HepG2 (cell line): ENCODE data around the gene CMIP. TPM values are rescaled to one million over a fixed set of nuclear protein-coding genes. Genes with fewer than 3 reads are reported as not detected.
A peak's percentile ranks its signal among the peaks of the same experiment; 100 is the strongest.

Source experiments
- ATAC-seq: fragments of 200-7000 bp; cut with Tn5 transposase; 3 replicates; pipeline ENCODE4 v1.9.1; 2020; ENCODE audit warnings: mild to moderate bottlenecking, moderate library complexity
- BruUV-seq: library from RNA; stranded (reverse); fragments of 400-500 nt; replicated peaks from 2 replicates; lab custom pipeline; 2021; lab: Mats Ljungman, UMichigan
- CTCF ChIA-PET: fragments of 300-600 bp; formaldehyde crosslinking; extraction: SDS; loops from one replicate; lab custom pipeline; 2021; ENCODE audit warnings: low total read pairs, inconsistent platforms, low intra/inter-chr PET ratio; lab: Yijun Ruan, JAX
- POLR2A ChIA-PET: fragments of 350-600 bp; sonication (Branson Sonifier 250); formaldehyde crosslinking; loops from one replicate; lab custom pipeline; 2020; ENCODE audit warnings: antibody characterized with exemption, inconsistent platforms; lab: Yijun Ruan, JAX
- DNase-seq: peaks from one replicate; pipeline ENCODE4 v3.0.0-alpha.2; 2015; ENCODE audit warnings: low spot score
- FAIRE-seq: peaks from 3 replicates; lab custom pipeline; 2011; peaks lifted over from hg19 to GRCh38; lab: Jason Lieb, UNC
- H2AFZ ChIP-seq: one replicate; pipeline ENCODE4 v1.6.1; 2011; ENCODE audit warnings: low read length, inconsistent platforms
- H3K27ac ChIP-seq: fragments of 300-600 bp; 3 replicates; pipeline ENCODE4 v1.8.0; 2011; ENCODE audit warnings: mixed run types, mild to moderate bottlenecking, mixed read lengths, low read length, inconsistent platforms; ENCODE audit not compliant: insufficient read depth; ENCODE audit errors: extremely low read length
- H3K27me3 ChIP-seq, 2 experiments: fragments of 200-600 bp in 1 of 2; 2 replicates in 1 of 2; 3 replicates in 1 of 2; pipeline versions ENCODE4 v1.6.0 to v1.8.0; 2011; ENCODE audit warnings: low read length in 2 of 2, mild to moderate bottlenecking in 2 of 2, moderate library complexity in 2 of 2, inconsistent platforms in 1 of 2; ENCODE audit not compliant: insufficient read depth in 2 of 2, control insufficient read depth in 1 of 2
- H3K36me3 ChIP-seq, 2 experiments: fragments of 200-600 bp in 1 of 2; replicated peaks in 1 of 2; 2 replicates in 1 of 2; 3 replicates in 1 of 2; pipeline versions ENCODE4 v1.5.1 to v1.8.0; 2011; ENCODE audit warnings: low read length in 2 of 2, inconsistent platforms in 1 of 2; ENCODE audit not compliant: insufficient read depth in 2 of 2, control insufficient read depth in 1 of 2
- H3K4me1 ChIP-seq: 2 replicates; pipeline ENCODE4 v1.5.1; 2012; ENCODE audit warnings: low read length, inconsistent platforms; ENCODE audit not compliant: insufficient read depth
- H3K4me2 ChIP-seq: 2 replicates; pipeline ENCODE4 v1.6.0; 2011; ENCODE audit warnings: low read depth, low read length, inconsistent platforms
- H3K4me3 ChIP-seq, 3 experiments: fragments of 200-600 bp in 1 of 3; sonication (generic), shearing (Covaris generic) in 1 of 3; replicated peaks in 1 of 3; 2 replicates each; pipeline ENCODE4 v1.5.1; 2011 to 2016; ENCODE audit warnings: low read length in 3 of 3, inconsistent platforms in 2 of 3, low read depth in 2 of 3, mild to moderate bottlenecking in 2 of 3, control low read depth in 1 of 3, mixed read lengths in 1 of 3; ENCODE audit not compliant: insufficient read depth in 1 of 3
- H3K79me2 ChIP-seq: one replicate; pipeline ENCODE4 v1.6.1; 2011; ENCODE audit warnings: low read length, inconsistent platforms; ENCODE audit not compliant: insufficient read depth
- H3K9ac ChIP-seq: 2 replicates; pipeline ENCODE4 v1.6.0; 2011; ENCODE audit warnings: mild to moderate bottlenecking, low read depth, low read length, inconsistent platforms; ENCODE audit not compliant: insufficient read depth
- H3K9me3 ChIP-seq: 2 replicates; pipeline ENCODE4 v1.5.1; 2012; ENCODE audit warnings: mild to moderate bottlenecking, low read length
- H4K20me1 ChIP-seq: 2 replicates; pipeline ENCODE4 v1.6.0; 2011; ENCODE audit warnings: inconsistent platforms, mild to moderate bottlenecking, low read length, moderate library complexity; ENCODE audit not compliant: insufficient read depth
- WGBS: methylation state at CpG from one replicate; pipeline ENCODE4 v1.1.6; 2017; ENCODE audit warnings: low lambda C conversion rate; 5-methylcytosine and 5-hydroxymethylcytosine counted together
- in situ Hi-C: cut with HindIII; loops from 2 replicates; pipeline ENCODE4 v1.10.0; 2017; ENCODE audit warnings: low pct_unique_long_range_greater_than_20kb; ENCODE audit not compliant: extremely low pct_ligation_motif_present
- intact Hi-C: fragments of 100-400 bp; cut with micrococcal nuclease; formaldehyde crosslinking; loops from one replicate; pipeline ENCODE4 v1.10.0; 2022; ENCODE audit not compliant: unreplicated experiment
- polyA plus RNA-seq, 8 experiments: library from polyadenylated mRNA; depleted of rRNA in 3 of 8; stranded (reverse) in 7 of 8; unstranded in 1 of 8; fragments of >200 nt; fragmentation: Illumina TruSeq in 4 of 8; extraction: Trizol in 4 of 8; gene quantifications; 2 replicates each; pipeline versions ENCODE4 v1.2.1 to v1.2.3, GENCODE V29; 2011 to 2016; ENCODE audit warnings: low read depth in 4 of 8, missing spikeins in 1 of 8, mixed read lengths in 1 of 8; ENCODE audit not compliant: insufficient read depth in 1 of 8
- total RNA-seq, 5 experiments: library from RNA; depleted of rRNA; stranded (reverse); fragments of >200 nt; fragmentation: Illumina TruSeq; extraction: Trizol; gene quantifications; 2 replicates each; pipeline ENCODE4 v1.2.3, GENCODE V29; 2016; ENCODE audit warnings: low read depth in 1 of 5
- TF ChIP-seq, protein P1 (sequence below): sonication (generic); formaldehyde crosslinking; IDR thresholded peaks from 2 replicates; pipeline ENCODE4 v1.5.0; 2020; ENCODE audit warnings: missing genetic modification reagents
- TF ChIP-seq, protein P2 (sequence below): sonication (generic); formaldehyde crosslinking; conservative IDR thresholded peaks from 2 replicates; pipeline ENCODE4 v1.8.0; 2022; ENCODE audit warnings: mild to moderate bottlenecking, moderate library complexity, missing genetic modification reagents

CMIP gene
- total and polyA plus RNA-seq, 2 of the 13 experiments (the other 11 are each of a cell fraction or from before 2014, with no cell fraction given): 10.9 to 18.1 TPM

- FAIRE-seq: no peak
- Histone ChIP-seq H3K27me3 (peaks cover 0 to 13% of the 10 kb centered on the region in 2 experiments; a peak in 4 of 5 replicates), H4K20me1 (no peaks in the 10 kb centered on the region), H3K4me3 (no peak overlapping the region), H3K79me2 (no peaks in the 10 kb centered on the region), H3K27ac (no peak overlapping the region), H2AFZ (no peak overlapping the region), H3K9ac (no peak overlapping the region), H3K9me3 (no peaks in the 10 kb centered on the region), H3K4me1 (peaks cover 26% of the 10 kb centered on the region), H3K4me2 (no peak overlapping the region), H3K36me3 (no peaks in the 10 kb centered on the region)
- no peak for DNase-seq
- WGBS: 58% methylated on average over 11 of the region's 13 CpGs
- POLR2A ChIA-PET: no interaction called here
- TF ChIP-seq, protein P1, sequence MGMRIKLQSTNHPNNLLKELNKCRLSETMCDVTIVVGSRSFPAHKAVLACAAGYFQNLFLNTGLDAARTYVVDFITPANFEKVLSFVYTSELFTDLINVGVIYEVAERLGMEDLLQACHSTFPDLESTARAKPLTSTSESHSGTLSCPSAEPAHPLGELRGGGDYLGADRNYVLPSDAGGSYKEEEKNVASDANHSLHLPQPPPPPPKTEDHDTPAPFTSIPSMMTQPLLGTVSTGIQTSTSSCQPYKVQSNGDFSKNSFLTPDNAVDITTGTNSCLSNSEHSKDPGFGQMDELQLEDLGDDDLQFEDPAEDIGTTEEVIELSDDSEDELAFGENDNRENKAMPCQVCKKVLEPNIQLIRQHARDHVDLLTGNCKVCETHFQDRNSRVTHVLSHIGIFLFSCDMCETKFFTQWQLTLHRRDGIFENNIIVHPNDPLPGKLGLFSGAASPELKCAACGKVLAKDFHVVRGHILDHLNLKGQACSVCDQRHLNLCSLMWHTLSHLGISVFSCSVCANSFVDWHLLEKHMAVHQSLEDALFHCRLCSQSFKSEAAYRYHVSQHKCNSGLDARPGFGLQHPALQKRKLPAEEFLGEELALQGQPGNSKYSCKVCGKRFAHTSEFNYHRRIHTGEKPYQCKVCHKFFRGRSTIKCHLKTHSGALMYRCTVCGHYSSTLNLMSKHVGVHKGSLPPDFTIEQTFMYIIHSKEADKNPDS (CRISPR knock-in tag): no peak
- TF ChIP-seq, protein P2, sequence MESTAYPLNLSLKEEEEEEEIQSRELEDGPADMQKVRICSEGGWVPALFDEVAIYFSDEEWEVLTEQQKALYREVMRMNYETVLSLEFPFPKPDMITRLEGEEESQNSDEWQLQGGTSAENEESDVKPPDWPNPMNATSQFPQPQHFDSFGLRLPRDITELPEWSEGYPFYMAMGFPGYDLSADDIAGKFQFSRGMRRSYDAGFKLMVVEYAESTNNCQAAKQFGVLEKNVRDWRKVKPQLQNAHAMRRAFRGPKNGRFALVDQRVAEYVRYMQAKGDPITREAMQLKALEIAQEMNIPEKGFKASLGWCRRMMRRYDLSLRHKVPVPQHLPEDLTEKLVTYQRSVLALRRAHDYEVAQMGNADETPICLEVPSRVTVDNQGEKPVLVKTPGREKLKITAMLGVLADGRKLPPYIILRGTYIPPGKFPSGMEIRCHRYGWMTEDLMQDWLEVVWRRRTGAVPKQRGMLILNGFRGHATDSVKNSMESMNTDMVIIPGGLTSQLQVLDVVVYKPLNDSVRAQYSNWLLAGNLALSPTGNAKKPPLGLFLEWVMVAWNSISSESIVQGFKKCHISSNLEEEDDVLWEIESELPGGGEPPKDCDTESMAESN (CRISPR knock-in tag): 0 out of 2 replicates have a peak, but pooled peaks have one; percentile 21
- in situ Hi-C loops: no loop called here
- ATAC-seq: no peak
- BruUV-seq: no TSS peak
- intact Hi-C loops: no loop called here
- CTCF ChIA-PET: no interaction called here
Observed at GRCh38 chr16:81409016-81409556, 35.5 kb upstream of the CMIP start.
